Natural killer cell (primary cell): ENCODE measurements around the gene TTC9B. TPM values are rescaled to one million over a fixed set of nuclear protein-coding genes. Genes with fewer than 3 reads are reported as not detected.

Experiments used
- ATAC-seq, 3 donors: fragments of 150-1000 bp in 2 of 3; fragments of 200-7000 bp in 1 of 3; cut with Tn5 transposase; 1 replicate in 1 of 3; 2 replicates in 2 of 3; pipeline ENCODE4 v1.10.0; 2021; ENCODE audit warnings: mild to moderate bottlenecking in 2 of 3, moderate library complexity in 2 of 3
- DNase-seq, 2 donors: peaks; one replicate each; pipeline versions ENCODE4 v3.0.0 to v3.0.0-alpha.2; 2013 to 2021; ENCODE audit warnings: mixed read lengths in 1 of 2
- H3K27ac ChIP-seq: one replicate; pipeline ENCODE4 v1.5.1; 2013; ENCODE audit warnings: mild to moderate bottlenecking, low read length
- H3K27me3 ChIP-seq: one replicate; pipeline ENCODE4 v1.6.1; 2013; ENCODE audit warnings: low read length; ENCODE audit not compliant: control insufficient read depth, insufficient read depth
- H3K36me3 ChIP-seq: one replicate; pipeline ENCODE4 v1.6.1; 2013; ENCODE audit warnings: low read length; ENCODE audit not compliant: control insufficient read depth, insufficient read depth
- H3K4me1 ChIP-seq: one replicate; pipeline ENCODE4 v1.6.1; 2013; ENCODE audit warnings: low read length; ENCODE audit not compliant: control insufficient read depth, insufficient read depth
- H3K4me3 ChIP-seq: one replicate; pipeline ENCODE4 v1.5.1; 2013; ENCODE audit warnings: low read length
- H3K9me3 ChIP-seq: one replicate; pipeline ENCODE4 v1.6.1; 2013; ENCODE audit warnings: low read length; ENCODE audit not compliant: control insufficient read depth, insufficient read depth
- H3K27ac Mint-ChIP-seq, 2 donors: one replicate each; pipeline ENCODE4 v1.8.0; 2022; ENCODE audit warnings: mild to moderate bottlenecking in 2 of 2, mixed read lengths in 2 of 2, moderate library complexity in 1 of 2
- H3K27me3 Mint-ChIP-seq, 2 donors: one replicate each; pipeline ENCODE4 v1.8.0; 2022; ENCODE audit warnings: low read depth in 2 of 2, mixed read lengths in 2 of 2
- H3K36me3 Mint-ChIP-seq: one replicate; pipeline ENCODE4 v1.8.0; 2022; ENCODE audit warnings: mixed read lengths
- H3K4me1 Mint-ChIP-seq, 2 donors: one replicate each; pipeline ENCODE4 v1.8.0; 2022; ENCODE audit warnings: mixed read lengths in 2 of 2
- H3K4me3 Mint-ChIP-seq: one replicate; pipeline ENCODE4 v1.8.0; 2022; ENCODE audit warnings: mild to moderate bottlenecking, moderate library complexity, mixed read lengths
- H3K9me3 Mint-ChIP-seq, 2 donors: one replicate each; pipeline ENCODE4 v1.8.0; 2022; ENCODE audit warnings: mixed read lengths in 2 of 2
- WGBS: methylation state at CpG from one replicate; pipeline ENCODE4 v1.1.7; 2013; ENCODE audit warnings: missing lambda C conversion rate; ENCODE audit not compliant: insufficient coverage; 5-methylcytosine and 5-hydroxymethylcytosine counted together
- intact Hi-C: fragments of 100-400 bp; cut with micrococcal nuclease; formaldehyde crosslinking; loops from one replicate; pipeline ENCODE4 v1.14.2; 2022
- total RNA-seq, 4 donors: library from RNA; stranded (reverse); fragments of 120-200 nt in 1 of 4; gene quantifications; one replicate each; pipeline versions ENCODE4 v1.2.3 to v1.2.4, GENCODE V29; 2013 to 2022
- TF ChIP-seq, protein P1 (sequence below): fragments of 200-600 bp; IDR thresholded peaks from one replicate; pipeline ENCODE4 v1.8.0; 2022; ENCODE audit warnings: antibody characterized with exemption

The TTC9B gene
- total RNA-seq, 3 donors from 2014 or later (not counting 1 experiment from before 2014, with no cell fraction given), result not detected

DNA sequence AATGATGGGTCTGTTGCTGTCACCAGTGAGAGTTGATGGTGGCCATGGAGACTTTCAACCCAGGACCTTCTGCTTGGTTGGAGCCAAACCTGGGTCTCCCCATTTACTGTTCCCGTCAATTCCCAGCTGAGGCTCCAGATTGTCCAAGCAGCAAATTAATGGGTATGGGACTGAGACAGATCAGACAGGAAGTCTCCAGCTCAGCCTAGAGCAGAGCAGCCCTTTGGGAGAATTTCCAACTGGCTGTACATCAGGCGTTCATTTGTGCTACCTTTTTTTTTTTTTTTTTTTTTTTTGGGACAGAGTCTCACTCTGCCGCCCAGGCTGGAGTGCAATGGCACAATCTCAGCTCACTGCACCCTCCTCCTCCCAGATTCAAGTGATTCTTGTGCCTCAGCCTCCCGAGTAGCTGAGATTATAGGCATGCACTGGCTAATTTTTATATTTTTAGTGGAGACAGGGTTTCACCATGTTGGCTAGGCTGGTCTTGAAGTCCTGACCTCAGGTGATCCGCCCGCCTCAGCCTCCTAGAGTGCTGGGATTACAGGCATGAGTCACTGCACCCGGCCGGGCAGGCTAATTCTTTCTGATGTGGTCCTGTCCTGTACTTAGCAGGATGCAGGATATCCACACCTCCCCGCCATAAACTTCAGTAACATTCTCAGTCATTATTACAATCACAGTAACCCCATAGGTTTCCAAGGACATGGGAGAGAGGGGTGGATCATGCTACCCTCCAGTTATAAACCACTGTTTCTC lies 17.7 kb downstream of the TTC9B start:
- H3K4me3 Mint-ChIP-seq, result no peak overlapping the region
- H3K4me3 ChIP-seq, result no peak overlapping the region
- peaks cover 4 to 5% of the 10 kb centered on the region in 2 donors for H3K4me1 Mint-ChIP-seq
- no peaks in the 10 kb centered on the region for H3K27me3 ChIP-seq
- H3K36me3 Mint-ChIP-seq, result no peaks in the 10 kb centered on the region
- no peak overlapping the region for H3K27ac ChIP-seq
- no peaks in the 10 kb centered on the region for H3K9me3 Mint-ChIP-seq
- H3K9me3 ChIP-seq, result no peaks in the 10 kb centered on the region
- H3K36me3 ChIP-seq, result peaks cover 9% of the 10 kb centered on the region
- H3K27ac Mint-ChIP-seq, result no peak overlapping the region
- intact Hi-C loops, result no loop called here
- no peaks in the 10 kb centered on the region for H3K27me3 Mint-ChIP-seq
- DNase-seq, result no peak
- WGBS, result 96% methylated on average over 7 of the region's 9 CpGs
- TF ChIP-seq, protein P1, sequence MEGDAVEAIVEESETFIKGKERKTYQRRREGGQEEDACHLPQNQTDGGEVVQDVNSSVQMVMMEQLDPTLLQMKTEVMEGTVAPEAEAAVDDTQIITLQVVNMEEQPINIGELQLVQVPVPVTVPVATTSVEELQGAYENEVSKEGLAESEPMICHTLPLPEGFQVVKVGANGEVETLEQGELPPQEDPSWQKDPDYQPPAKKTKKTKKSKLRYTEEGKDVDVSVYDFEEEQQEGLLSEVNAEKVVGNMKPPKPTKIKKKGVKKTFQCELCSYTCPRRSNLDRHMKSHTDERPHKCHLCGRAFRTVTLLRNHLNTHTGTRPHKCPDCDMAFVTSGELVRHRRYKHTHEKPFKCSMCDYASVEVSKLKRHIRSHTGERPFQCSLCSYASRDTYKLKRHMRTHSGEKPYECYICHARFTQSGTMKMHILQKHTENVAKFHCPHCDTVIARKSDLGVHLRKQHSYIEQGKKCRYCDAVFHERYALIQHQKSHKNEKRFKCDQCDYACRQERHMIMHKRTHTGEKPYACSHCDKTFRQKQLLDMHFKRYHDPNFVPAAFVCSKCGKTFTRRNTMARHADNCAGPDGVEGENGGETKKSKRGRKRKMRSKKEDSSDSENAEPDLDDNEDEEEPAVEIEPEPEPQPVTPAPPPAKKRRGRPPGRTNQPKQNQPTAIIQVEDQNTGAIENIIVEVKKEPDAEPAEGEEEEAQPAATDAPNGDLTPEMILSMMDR, result no peak
- ATAC-seq, result no peak
- no peaks in the 10 kb centered on the region for H3K4me1 ChIP-seq

DNA sequence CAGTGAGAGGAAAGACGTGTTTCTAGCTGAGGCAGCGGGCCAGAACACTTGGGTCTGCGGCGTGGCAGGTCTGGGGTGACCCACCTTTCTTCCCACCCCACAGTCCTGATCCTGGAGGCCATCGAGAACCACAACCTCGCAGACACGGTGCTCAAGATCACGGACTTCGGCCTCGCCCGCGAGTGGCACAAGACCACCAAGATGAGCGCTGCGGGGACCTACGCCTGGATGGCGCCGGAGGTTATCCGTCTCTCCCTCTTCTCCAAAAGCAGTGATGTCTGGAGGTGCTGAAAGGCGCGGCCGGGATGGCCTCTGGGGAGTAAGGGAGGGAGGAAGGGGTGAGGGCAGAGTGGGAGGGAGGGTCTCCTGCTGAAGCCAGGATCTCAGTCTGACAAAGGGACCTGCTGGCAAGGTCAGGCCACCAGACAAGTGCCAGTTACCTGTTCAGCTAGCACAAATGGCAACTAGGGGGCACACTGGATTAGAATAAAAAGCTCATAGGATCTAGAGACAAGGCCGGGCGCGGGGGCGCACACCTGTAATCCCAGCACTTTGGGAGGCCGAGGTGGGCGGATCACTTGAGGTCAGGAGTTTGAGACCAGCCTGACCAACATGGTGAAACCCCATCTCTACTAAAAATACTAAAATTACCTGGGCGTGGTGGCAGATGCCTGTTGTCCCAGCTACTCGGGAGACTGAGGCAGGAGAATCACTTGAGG lies 19.8 kb downstream of the TTC9B start:
- Histone ChIP-seq H3K27me3 (no peaks in the 10 kb centered on the region), H3K27ac (no peak overlapping the region), H3K9me3 (no peaks in the 10 kb centered on the region), H3K4me1 (no peaks in the 10 kb centered on the region), H3K4me3 (no peak overlapping the region), H3K36me3 (peaks cover 6% of the 10 kb centered on the region)
- H3K27me3 Mint-ChIP-seq, result no peaks in the 10 kb centered on the region
- peaks cover 11 to 20% of the 10 kb centered on the region in 2 donors for H3K4me1 Mint-ChIP-seq
- no peaks in the 10 kb centered on the region for H3K36me3 Mint-ChIP-seq
- no peaks in the 10 kb centered on the region for H3K9me3 Mint-ChIP-seq
- ATAC-seq (no peak), DNase-seq (no peak)
- H3K27ac Mint-ChIP-seq, result no peak overlapping the region
- H3K4me3 Mint-ChIP-seq, result no peak overlapping the region
- TF ChIP-seq, protein P1, result no peak
- intact Hi-C loops, result no loop called here
- 97% methylated on average over 29 of the region's 29 CpGs for WGBS

DNA sequence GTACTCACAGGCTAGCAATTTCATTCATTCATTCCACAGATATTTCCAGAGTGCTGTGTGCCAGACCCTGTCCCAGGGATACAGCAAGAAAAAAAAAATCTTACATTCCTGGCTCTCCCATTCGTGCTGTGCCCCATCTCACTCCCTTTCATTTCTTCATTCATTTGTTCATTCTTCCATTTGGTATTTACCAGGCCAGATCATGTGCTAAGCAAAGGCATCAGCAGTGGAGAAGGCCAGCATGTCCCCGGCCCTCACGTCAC lies 24.7 kb downstream of the TTC9B start:
- H3K27me3 Mint-ChIP-seq, result no peaks in the 10 kb centered on the region
- peaks cover 21 to 39% of the 10 kb centered on the region in 2 donors for H3K4me1 Mint-ChIP-seq
- DNase-seq (no peak), ATAC-seq (no peak)
- no peak overlapping the region for H3K27ac Mint-ChIP-seq
- WGBS, result 96% methylated on average over 3 of the region's 3 CpGs
- peaks cover 23% of the 10 kb centered on the region for H3K4me1 ChIP-seq
- H3K36me3 ChIP-seq, result peaks cover 1% of the 10 kb centered on the region
- H3K4me3 Mint-ChIP-seq, result peak overlapping the region; percentile 43
- intact Hi-C loops, result no loop called here
- no peaks in the 10 kb centered on the region for H3K9me3 ChIP-seq
- no peaks in the 10 kb centered on the region for H3K36me3 Mint-ChIP-seq
- TF ChIP-seq, protein P1, result no peak
- H3K9me3 Mint-ChIP-seq, result no peaks in the 10 kb centered on the region
- no peak overlapping the region for H3K4me3 ChIP-seq
- H3K27ac ChIP-seq, result no peak overlapping the region
- no peaks in the 10 kb centered on the region for H3K27me3 ChIP-seq
